CD4-positive, alpha-beta T cell treated with Interleukin-4 for 4 hours (primary cell): ENCODE measurements around the gene ANGPTL8.

ENCODE experiments used
- DNase-seq: peaks from one replicate; pipeline ENCODE4 v3.0.0-alpha.2; 2020

Gene ANGPTL8

DNA sequence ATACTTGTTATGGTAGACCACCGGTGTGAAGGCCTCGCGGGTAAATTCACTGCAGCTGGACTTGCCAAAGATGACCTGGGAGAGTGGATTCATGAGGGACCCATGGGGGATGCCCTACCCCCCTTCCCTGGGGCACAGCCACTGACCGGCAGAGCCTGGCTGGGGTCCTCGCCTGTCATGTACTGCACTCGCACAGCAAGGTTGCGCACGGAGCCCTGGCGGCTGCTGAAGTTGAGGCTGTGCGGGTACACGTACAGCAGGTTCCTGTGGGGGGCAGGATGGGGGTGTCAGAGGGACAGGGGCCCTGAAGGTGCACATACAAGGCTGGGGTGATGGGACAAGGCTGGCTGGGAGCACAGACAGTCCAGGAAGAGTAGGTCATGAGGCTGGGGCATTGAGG lies 1.4 kb upstream of the ANGPTL8 start:
- no peak for DNase-seq

GRCh38 chr19:11238781-11239376 lies 540 bp upstream of the ANGPTL8 start:
- no peak for DNase-seq

- DNase-seq: no peak
Observed at GRCh38 chr19:11240008-11240444, 607 bp downstream of the ANGPTL8 start.

DNA sequence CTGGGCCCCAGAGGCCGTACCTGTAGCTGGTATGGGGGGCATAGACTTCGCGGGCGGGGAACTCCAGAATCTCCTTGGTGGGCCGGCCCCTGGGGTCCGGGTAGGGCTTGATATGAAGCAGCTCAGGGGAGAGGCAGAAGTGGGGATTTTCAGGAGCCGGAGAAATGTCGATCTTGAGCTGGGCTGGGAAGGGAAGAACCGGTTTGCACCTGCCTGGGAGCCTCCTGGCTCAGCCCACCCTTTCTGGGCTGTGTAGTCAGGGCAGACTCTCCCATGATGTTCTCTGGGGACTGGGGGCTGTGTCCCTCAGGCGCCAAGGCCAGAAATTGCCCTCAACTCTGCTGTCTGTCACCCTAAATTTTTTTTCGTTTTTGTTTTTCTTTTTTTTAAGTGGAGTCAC lies 2.6 kb downstream of the ANGPTL8 start:
- no peak for DNase-seq

DNA sequence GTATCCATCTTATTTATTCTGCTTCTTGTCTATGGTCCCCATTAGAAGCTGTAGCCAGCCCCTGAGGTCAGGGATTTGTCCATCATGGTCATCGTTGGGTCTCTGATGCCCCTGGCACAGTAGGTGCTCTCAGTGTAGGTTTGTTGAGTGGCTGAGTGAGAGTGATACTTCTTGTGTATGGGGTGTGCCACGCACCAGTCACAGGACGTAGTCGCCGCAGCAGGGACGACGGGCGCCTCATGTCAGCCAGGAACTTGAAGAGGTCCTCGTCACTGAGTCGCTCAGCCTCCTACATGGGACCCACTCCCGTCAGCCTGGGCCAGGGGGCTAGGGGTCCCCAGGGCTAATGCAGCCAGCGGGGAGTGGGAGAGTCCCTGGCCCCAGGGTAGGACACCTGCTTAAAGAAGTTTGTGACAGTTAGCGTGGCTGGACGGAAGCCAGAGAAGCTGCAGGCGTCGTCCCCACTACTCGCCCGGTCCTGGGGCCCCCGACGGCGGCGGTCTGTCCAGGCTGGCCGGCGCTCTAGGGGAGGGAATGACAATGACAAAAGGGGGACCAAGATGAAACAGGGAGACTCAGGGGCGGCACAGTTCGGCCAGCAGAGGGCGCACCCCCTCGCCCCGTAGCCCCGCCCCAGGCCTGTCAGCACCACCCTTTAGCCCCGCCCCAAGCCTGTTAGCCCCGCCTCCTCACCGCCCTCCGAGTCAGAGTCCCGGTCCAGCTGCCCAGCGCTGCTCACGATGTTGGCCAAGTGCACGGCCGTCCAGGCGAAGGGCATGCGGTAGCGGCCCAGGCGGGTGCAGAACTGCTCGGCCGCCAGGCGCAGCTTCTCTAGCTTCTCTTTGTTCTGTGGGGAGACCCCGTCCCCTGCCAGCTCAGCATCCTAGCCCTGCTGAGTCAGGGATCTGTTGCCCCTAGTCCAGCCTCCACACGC lies 3.7 kb downstream of the ANGPTL8 start:
- DNase-seq: peak; percentile 61

- DNase-seq: no peak
Observed at GRCh38 chr19:11243798-11244169, 4.4 kb downstream of the ANGPTL8 start.

- DNase-seq: no peak
Observed at GRCh38 chr19:11244846-11245589, 5.6 kb downstream of the ANGPTL8 start.

- DNase-seq: no peak
Observed at GRCh38 chr19:11246941-11247340, 7.5 kb downstream of the ANGPTL8 start.

DNA sequence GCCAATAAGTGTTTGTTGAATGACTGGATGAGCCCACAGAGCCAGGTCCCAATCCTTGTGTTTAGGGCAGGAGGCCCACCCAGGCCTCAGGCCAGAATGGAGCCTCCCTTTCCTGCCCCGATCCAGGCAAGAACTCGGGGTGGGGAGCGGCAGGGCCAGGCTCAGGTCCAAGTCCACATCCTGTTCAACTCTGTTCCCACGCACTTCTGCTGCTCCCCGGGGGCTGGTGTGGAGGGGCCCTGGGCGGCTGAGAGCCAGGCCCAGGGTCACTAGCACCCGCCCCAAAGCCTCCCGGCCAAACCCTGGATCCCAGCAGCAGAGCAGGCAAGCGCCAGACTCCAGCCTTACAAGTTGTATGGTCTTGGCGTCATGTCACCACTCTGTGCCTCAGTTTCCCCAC lies 8.0 kb downstream of the ANGPTL8 start:
- DNase-seq: no peak

DNA sequence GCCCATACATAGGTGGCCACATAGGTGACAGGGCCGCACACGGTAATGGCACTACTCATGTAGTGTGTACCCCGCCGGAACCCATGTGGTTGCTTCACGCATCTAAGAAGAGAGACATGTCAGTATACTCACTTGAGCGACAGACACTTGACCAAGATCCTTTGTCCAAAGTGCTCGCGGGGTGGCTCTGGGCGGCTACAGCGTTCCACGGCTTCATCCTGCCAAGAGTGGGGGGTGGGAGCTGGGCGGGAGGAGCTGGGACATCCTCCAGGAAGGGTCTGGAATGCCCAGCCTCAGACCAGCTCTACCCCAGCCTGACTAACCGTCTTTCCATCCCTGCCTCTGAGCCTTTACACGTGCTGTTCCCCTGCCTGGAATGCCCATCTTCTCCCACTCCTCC lies 8.5 kb downstream of the ANGPTL8 start:
- no peak for DNase-seq

- DNase-seq: no peak
Observed at GRCh38 chr19:11248852-11249251, 9.4 kb downstream of the ANGPTL8 start.

DNA sequence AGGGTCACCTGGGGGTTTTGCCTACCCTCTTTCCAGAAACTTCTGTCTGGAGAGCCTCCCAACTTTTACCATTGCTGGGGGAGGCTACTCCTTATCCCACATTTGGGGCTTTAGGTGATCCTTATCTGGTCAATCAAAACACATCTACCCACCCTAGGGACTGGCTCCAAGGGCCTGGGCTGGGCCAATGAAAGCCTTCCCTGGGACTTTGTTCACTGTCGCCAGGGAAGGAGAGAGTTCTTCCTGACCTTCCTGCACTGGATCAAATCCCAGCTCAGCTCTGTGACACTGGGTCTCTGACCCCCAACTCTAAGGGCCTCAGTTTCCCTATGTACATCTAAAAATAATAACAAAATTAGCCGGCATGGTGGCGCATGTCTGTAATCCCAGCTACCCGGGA lies 11.8 kb downstream of the ANGPTL8 start:
- DNase-seq: no peak

DNA sequence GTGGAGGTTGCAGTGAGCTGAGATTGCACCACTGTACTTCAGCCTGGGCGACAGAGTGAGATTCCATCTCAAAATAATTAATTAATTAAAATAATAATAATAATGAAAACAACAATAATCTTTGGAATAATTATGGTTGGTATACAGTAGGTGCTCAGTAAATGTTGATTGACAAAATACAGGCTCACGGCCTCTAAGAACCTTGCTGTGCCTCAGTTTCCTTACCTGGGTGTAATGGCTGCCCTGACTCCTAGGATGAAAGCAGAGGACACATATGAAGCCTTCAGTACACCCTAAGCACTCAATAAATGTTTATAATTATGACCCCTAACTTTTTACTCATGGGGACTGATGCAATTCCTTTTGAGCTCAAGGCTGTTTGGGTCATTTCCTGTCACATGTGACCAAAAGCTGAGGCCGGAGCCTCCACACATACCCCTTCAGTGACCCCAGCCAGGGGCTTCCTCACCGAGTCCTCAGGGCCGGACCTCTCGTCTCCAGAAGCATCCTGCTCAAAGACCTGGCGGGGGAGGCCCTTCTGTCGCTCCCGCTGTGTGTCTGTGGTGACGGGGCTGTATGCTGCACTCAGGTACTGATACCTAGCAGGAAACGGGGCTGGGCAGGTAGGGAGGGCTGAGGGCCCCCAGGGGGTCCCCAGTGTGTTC lies 12.4 kb downstream of the ANGPTL8 start:
- no peak for DNase-seq

- DNase-seq: no peak
Observed at GRCh38 chr19:11252665-11253355, 13.4 kb downstream of the ANGPTL8 start.

- no peak for DNase-seq
Observed at GRCh38 chr19:11254666-11255065, 15.2 kb downstream of the ANGPTL8 start.

DNA sequence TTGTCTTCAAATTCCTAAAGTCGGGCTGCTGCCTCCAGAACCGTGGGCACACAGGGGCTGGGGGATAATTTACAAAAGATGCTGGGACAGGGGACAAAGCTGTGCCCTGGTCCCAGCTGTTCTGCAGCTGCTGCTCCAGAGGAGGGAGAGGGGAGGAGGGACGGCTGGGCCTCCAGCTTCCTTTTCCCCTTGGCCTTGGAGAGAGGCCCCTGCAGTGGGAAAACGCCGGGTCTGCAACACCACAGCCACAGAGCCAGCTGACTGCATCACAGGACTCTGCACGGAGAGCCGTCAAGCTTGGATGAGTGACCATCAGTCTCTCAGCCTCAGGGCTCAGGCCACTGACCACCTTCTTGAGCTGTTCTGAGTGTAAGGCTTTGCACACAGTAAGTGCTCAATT lies 16.8 kb downstream of the ANGPTL8 start:
- no peak for DNase-seq

- no peak for DNase-seq
Observed at GRCh38 chr19:11257846-11258380, 18.5 kb downstream of the ANGPTL8 start.

DNA sequence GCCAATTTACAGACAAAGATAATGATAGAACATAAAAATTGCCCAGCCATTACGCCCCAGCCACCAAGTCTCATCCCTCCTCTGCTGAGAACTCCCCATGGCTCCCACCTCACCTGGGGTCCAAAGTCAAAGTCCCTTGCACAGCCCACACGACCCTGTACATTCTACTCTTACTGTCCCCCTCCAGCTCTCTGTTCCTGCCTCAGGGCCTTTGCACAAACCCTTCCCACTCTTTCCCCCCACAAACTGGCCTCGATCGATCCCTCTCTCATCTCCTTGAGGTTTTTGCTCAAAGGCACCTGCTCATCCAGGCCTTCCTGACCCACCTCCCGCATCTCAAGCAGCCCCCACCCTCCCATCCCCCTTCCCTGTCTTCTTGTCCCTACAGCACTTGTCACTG lies 21.6 kb downstream of the ANGPTL8 start:
- DNase-seq: no peak

DNA sequence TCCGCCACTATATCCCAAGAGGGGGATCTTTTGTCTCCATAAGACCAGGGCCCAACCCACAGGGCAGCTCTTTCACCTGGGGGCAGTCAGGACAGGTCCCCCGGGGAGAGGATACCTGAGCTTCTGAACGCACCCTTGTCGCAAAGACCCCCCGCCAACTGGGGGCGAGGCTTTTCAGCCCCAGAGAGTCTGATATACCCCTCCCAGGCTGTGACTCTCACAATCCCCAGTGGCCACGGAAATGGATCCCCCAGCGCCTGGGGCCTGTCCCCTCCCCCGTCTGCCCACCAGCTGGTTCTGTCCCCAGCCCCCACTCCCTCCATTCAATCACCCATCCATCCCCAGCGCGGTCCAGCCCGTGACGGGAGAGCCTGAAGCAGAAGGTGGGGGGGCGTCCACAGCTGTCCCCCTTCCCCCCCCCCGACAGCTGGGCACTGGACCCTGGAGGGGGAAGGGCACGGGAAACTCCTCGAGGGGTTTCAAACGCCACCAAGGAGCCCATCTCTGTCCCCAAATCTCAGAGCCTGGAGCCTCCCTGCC lies 22.1 kb downstream of the ANGPTL8 start:
- no peak for DNase-seq

GRCh38 chr19:11261971-11262839 lies 22.8 kb downstream of the ANGPTL8 start, which contains the start of gene DOCK6:
Gene DOCK6 (minus strand): TSS chr19:11262524. CDS start chr19:11262440, 84 bp downstream.
- no peak for DNase-seq

DNA sequence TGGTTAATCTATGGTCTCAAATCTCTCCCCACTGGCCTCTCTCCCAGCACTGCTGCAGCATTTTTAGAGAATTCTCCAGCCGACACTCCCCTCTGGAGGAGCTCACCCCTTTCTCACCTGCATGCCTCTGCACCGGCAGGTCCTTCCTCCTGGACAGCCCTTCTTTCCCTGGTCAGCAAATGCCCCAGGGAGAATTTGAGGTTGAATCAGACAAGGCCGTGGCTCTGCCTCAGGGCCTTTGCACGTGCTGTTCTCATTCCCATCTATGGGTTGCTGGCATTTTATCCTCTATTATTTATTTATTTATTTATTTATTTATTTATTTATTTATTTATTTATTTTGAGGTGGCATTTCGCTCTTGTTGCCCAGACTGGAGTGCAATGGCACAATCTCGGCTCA lies 24.3 kb downstream of the ANGPTL8 start:
- DNase-seq: no peak
